IPS-NIHi11 (cell line): ENCODE results near the gene SPPL2C.

Source experiments
- DNase-seq: peaks from one replicate; pipeline ENCODE4 v3.0.0; 2012; ENCODE audit warnings: mixed read lengths, low spot score

Gene SPPL2C, protein sequence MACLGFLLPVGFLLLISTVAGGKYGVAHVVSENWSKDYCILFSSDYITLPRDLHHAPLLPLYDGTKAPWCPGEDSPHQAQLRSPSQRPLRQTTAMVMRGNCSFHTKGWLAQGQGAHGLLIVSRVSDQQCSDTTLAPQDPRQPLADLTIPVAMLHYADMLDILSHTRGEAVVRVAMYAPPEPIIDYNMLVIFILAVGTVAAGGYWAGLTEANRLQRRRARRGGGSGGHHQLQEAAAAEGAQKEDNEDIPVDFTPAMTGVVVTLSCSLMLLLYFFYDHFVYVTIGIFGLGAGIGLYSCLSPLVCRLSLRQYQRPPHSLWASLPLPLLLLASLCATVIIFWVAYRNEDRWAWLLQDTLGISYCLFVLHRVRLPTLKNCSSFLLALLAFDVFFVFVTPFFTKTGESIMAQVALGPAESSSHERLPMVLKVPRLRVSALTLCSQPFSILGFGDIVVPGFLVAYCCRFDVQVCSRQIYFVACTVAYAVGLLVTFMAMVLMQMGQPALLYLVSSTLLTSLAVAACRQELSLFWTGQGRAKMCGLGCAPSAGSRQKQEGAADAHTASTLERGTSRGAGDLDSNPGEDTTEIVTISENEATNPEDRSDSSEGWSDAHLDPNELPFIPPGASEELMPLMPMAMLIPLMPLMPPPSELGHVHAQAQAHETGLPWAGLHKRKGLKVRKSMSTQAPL

DNA sequence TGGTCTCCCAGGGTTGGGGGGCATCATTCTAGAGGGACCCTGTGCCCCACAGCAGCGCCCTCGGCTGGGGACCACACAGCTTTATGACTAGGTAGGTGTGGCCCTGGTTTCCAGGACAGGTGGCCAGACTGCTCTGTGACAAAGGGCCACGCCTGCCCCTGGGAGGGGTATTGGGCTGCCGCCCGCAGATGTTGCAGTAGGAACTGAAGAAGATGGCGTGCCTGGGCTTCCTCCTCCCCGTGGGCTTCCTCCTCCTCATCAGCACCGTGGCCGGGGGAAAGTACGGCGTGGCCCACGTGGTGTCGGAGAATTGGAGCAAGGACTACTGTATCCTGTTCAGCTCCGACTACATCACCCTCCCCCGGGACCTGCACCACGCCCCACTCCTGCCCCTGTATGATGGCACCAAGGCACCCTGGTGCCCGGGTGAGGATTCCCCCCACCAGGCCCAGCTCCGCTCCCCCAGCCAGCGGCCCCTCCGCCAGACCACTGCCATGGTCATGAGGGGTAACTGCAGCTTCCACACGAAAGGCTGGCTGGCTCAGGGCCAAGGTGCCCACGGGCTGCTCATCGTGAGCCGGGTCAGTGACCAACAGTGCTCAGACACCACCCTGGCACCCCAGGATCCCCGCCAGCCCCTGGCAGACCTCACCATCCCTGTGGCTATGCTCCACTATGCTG is at the start of gene SPPL2C:
Gene SPPL2C, plus strand, starts transcription at position 187 of the 681 bp plus-strand sequence. Its CDS starts 26 bp downstream, at position 213.
- DNase-seq, result no peak

DNA sequence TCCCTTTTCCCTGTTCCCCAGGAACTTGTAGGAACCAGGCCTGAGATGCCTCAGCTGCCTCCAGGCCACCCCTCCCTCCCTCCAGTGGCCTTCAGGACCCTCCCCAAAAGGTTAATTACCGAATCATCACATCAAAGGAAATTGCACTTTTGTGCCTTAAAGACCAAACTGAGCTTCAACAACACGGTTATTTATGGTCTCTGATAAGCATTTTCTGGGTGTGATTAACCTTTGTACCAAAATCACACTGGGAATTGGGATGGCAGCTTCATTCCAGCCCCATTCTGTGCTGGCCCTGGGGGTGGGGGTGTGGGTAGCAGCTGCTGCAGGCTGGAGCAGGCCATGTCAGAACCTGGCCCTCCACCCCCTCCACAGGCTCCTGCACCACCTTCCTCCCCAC is 43.9 kb upstream of the SPPL2C start:
- DNase-seq, result no peak

DNA sequence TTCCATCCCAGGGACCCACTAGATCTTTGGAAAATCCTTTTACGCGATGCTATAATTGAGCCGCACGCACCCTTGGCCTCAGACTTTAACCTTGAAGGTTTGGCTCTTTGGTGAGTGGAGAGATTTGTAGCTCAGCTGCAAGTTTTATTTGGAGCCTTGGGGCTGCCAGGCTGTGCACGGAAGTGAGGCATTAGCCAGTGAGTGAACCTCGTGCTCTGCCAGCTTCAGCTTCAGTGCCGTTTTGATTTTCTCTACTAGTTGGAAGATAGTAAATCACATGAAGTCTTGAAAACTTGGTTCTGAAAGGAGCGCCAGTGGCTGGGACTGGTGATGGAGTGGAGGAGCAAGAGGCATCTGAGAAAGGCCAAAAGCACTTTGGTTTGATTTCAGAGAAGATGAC is 43.3 kb upstream of the SPPL2C start:
- DNase-seq, result no peak

DNA sequence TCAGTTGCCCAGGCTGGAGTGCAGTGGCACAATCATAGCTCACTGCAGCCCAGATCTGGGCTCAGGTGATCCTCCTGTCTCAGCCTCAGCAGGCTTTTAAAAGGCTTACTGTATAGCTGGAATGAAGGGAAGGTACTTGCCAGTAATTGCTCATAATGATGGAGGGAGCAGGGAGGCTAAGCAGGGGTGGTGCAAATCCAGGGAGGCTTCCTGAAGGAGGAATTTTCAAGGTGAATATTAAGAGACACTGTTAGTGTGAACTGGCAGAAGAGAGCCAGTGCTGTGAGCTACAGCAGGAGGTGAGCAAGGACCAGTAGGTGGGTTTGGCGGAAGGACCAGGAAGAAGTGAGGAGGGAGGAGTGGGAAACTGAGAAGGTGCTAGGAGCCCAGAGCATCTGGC is 35.8 kb upstream of the SPPL2C start:
- DNase-seq, result no peak

DNA sequence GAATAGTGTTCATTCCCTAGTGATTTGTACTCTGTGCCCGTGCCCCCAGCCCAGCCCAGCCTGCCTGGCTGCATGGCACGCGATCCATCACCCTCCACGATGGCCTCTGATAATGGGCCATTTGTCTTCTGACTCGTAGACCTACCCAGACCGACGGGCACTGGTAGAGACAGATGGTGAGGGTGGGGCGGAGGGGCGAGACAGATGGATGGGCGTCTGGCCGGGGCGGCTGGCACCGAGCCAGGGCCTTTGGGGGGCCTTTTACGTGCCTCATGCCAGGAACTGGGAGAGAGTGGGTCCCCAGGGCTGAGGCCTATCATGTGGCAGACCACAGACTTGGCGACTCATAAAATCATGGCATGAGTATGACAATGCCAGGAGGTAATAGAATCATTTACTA is 35.2 kb upstream of the SPPL2C start:
- no peak for DNase-seq

DNA sequence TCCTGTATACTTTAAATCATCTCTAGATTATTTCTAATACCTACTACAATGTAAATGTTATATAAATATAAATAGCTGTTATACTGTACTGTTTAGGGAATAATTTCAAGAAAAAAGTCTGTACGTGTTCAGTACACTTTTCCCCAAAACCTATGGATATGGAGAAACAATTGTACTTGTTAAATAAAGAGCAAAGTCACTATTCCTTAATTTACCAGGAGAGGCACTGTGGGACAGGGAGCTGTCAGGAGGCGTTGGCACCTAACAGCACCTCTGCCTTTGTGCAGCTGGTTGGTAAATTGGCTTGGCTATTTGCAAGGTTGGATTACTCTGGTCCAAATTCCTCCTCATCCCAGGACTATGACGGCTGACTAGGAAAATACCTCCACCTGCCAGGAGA is 32.6 kb upstream of the SPPL2C start:
- peak; percentile 59 for DNase-seq

DNA sequence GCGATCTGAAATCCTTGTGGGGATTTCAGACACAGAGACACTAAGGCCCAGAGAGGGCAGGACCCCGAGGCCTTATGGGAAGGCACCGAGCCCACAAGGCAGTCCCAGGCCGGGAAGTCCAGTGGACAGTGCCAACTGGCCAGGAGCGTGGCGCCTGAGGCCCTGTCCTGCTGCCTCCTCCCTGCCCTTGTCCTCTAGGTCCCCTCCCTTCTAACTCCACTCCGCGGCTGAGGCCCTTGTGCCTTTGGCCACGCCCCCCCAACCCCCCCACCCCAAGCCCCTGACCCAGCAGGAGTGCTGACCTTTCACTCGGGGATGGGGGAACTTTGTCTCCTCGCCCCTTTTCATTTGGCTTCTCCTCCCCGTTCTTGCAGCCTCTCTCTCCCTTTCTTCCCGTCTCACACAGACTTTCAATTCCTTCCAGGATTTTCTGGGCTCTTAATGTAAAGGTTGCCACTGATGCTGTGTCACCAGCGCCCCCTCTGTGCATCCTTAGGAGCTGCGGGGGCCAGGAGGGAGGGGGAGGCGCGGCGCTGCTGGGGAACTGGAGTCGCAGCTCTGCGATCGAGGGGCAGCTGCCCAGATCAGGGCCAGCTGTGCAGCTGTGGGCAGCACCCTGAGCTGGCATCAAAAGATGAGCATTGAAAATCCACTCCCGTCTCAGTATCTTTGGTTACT is 31.5 kb upstream of the SPPL2C start:
- peak; percentile 90 for DNase-seq

DNA sequence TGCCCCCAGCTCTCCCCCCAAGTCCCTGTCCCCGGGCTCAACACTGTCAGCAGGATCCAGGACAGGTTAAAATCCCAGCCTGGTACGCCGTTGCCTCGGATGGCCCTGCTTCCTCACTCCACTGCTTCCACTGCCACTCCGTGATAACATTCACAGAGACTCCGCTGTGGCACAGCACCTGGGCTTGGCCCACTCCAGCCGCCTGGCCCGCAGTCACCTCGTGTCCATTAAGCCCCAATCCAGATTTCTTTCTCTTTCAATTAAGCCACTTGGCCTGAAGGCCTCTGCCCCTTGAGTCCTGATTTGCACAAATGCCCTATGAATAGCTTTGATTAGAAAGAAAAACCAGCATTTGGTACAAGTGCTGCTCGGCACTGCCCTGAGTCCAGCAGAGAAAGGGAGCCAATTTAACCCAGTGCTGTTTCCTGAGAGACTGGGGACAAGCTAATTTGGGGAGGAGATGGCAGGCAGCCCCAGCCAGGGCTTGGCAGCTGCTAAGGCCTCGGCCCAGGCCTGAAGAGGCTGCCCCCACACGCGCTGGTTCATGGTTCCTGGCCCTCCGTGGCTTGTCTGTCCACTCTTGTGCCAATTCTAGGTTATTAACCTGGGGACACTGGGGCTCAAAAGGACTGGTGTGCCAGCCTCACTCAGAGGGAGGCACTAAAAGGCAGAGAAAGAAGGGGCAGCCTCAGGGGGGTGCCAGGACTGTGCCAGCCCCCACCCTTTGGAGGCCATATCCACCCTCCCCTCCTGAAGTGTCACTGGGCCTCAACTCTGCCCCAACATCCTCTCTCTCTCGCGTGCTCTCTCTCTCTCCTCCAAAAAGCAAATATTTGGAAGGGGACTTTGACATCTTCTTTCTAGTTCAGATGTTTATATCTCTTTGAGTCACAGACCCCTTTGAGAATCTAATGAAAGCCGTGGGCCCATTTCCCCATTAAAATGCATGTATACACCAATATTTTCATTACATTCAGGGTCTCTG is 29.8 kb upstream of the SPPL2C start:
- DNase-seq, result no peak

GRCh38 chr17:45815752-45816151 is 28.9 kb upstream of the SPPL2C start:
- no peak for DNase-seq

DNA sequence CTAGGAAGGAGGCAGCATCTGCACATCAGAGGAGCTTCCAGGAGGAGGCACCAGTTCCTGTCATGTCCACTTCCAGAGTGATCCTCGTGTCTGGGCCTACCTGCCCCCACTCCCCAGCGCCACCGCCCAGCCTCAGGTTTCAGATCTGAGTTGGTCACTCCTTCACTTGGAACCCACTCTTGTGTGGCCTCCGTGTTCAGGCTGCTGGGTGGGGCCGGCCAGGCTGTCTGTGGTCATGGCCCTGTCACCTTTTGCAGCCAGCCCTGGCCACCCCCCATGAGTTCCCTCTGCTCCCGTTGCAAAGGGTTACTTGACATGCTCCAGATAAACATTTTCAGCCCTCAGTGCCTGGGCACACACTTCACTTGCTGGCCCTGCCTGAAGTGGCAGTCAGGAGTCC is 26.6 kb upstream of the SPPL2C start:
- no peak for DNase-seq

GRCh38 chr17:45818699-45819098 is 26.0 kb upstream of the SPPL2C start:
- DNase-seq, result no peak

GRCh38 chr17:45819632-45820031 is 25.0 kb upstream of the SPPL2C start:
- DNase-seq, result no peak

DNA sequence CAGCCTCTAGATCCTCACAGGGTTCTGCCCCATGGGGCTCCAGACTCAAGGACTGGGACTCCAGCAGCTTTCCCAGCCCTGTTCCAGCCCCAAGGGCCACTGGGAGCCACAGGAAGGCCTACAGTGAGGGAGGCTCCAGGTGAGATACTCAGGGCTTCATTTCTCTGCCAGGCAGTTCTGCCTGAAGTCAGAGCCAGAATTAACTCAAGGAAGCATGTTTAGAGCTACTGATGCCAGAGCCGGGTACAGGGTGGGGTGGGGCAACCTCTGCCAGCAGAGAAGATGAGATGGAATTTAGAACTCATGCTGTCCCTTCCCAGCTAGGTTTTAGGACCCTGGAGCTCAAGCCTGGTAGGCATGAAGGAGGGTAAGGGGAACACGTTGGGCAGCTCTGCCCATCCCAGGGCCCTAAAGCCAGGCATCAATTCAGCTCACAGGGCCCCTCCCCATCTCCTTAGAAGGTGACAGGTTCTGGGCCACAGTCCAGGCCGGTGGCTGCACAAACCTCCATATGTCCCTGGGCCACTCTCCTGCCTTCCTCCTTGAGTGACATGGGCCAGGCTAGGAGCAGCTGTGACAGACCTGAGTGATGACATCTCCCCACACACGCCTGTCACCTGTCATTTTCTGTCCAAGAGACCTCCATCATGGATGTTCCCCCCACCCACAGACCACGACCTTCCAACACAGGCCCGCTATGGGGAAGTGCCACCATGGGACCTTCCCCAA is 24.5 kb upstream of the SPPL2C start:
- DNase-seq, result no peak

- DNase-seq, result no peak
Observed at GRCh38 chr17:45821147-45821546, 23.5 kb upstream of the SPPL2C start.

- DNase-seq, result no peak
Observed at GRCh38 chr17:45823598-45823997, 21.1 kb upstream of the SPPL2C start.

DNA sequence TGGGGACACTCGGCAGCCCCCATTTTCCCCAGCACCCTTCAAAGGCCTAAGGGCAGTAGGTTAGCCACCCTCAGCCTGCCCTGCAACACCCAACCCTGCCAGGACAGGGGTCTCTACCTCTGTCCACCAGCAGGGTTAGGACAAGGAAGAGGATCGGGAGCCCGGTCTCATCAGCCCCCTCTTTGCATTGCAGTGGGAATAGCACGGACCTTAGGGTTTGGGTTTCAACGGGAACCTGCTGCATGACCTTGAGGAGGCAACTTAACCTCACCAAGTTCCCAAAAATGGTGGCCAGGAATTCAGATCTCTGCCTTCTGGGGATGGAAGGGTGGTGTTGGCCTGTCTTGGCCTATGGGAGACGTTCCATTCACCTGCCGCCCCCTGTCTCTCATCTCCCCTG is 20.2 kb upstream of the SPPL2C start:
- DNase-seq, result peak; percentile 62

DNA sequence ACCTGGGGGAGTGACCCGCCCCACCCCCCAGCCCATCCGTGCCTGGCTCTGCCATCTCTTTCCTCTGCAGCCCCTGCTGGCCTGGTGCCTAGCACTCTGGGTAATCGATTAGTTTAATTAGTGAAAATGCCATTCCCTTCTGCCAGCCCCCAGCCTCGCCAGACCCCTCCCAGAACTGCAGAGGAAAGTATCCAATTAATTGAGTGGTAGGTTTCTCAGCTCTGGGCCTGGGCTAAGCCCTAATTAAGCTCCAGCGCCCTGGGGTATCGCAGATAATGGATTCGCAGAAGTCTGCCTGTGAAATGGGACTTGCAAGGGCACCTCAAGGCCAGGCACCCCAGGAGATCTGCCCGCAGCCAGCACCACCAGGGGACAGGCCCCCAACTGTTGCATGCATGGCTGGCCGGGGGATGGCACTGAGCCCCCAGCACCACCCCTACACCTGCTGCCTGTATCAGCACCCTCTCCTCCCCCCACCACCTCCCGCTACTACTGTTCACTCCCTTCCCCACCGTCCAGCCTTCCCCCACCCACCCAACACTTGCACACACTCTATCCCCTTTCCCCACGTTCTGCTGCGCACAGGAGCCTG is 19.7 kb upstream of the SPPL2C start:
- no peak for DNase-seq

DNA sequence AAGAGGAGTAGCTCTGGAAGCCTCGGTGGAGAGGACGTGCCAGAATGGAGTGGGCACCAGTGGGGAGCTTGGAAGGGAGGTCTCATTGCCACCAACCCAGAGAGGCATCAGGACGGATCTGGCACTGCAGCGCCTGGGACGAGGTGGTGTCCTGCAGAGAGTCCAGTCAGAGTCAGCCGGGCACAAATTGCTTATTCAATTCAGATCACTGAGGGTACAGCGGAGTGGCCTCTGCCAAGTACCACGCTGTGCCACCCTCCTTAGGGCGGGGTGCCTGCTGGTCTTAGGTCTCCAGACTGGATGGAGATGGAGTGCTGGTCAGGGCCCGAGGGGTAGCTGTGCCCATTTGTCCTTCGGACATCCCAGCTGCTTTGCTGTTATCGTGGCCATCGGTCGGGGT is 18.9 kb upstream of the SPPL2C start:
- no peak for DNase-seq

- DNase-seq, result no peak
Observed at GRCh38 chr17:45826919-45827588, 17.6 kb upstream of the SPPL2C start.

GRCh38 chr17:45828171-45828570 is 16.5 kb upstream of the SPPL2C start:
- no peak for DNase-seq
